OCI-LY1 (cell line): Measurements from ENCODE around the gene ZNF546.

Experiments used
- H2AFZ ChIP-seq: fragments of 200-600 bp; sonication (generic), shearing (Covaris generic); 2 replicates; pipeline ENCODE4 v1.6.0; 2014; ENCODE audit warnings: antibody characterized with exemption, mild to moderate bottlenecking, low read length
- H3F3A ChIP-seq: fragments of 200-600 bp; sonication (generic), shearing (Covaris generic); 2 replicates; pipeline ENCODE4 v1.6.0; 2014; ENCODE audit warnings: mild to moderate bottlenecking, antibody characterized with exemption, low read length, moderate library complexity; ENCODE audit not compliant: insufficient read depth
- H3K27ac ChIP-seq: fragments of 200-600 bp; sonication (generic); 2 replicates; pipeline ENCODE4 v1.5.1; 2014; ENCODE audit warnings: low read length, mixed run types, mild to moderate bottlenecking, low read depth; ENCODE audit not compliant: poor library complexity, severe bottlenecking
- H3K27me3 ChIP-seq: fragments of 200-600 bp; sonication (generic); 2 replicates; pipeline ENCODE4 v1.6.0; 2014; ENCODE audit warnings: antibody characterized with exemption, mild to moderate bottlenecking, low read length, moderate library complexity; ENCODE audit not compliant: insufficient read depth
- H3K36me3 ChIP-seq: fragments of 200-600 bp; sonication (generic); 2 replicates; pipeline ENCODE4 v1.6.1; 2014; ENCODE audit warnings: mild to moderate bottlenecking, antibody characterized with exemption, low read length, moderate library complexity, mixed read lengths; ENCODE audit not compliant: insufficient read depth
- H3K4me1 ChIP-seq: fragments of 200-600 bp; sonication (generic); 2 replicates; pipeline ENCODE4 v1.5.1; 2014; ENCODE audit warnings: mild to moderate bottlenecking, low read length, moderate library complexity; ENCODE audit not compliant: insufficient read depth, severe bottlenecking
- H3K4me2 ChIP-seq: fragments of 200-600 bp; sonication (generic), shearing (Covaris generic); 2 replicates; pipeline ENCODE4 v1.6.1; 2014; ENCODE audit warnings: low read length
- H3K4me3 ChIP-seq: fragments of 200-600 bp; sonication (generic); 2 replicates; pipeline ENCODE4 v1.5.1; 2014; ENCODE audit warnings: low read length, low read depth, mild to moderate bottlenecking, mixed read lengths; ENCODE audit not compliant: poor library complexity, severe bottlenecking
- H3K79me2 ChIP-seq: fragments of 200-600 bp; shearing (Covaris generic); 2 replicates; pipeline ENCODE4 v1.6.1; 2016; ENCODE audit warnings: mixed run types, low read length, mixed read lengths; ENCODE audit not compliant: insufficient read depth
- H3K9ac ChIP-seq: fragments of 200-600 bp; sonication (generic), shearing (Covaris generic); 2 replicates; pipeline ENCODE4 v1.6.1; 2014; ENCODE audit warnings: mild to moderate bottlenecking, low read length, mixed read lengths
- H3K9me2 ChIP-seq: fragments of 200-600 bp; sonication (generic), shearing (Covaris generic); 2 replicates; pipeline ENCODE4 v1.6.1; 2014; ENCODE audit warnings: low read depth, mild to moderate bottlenecking, low read length, mixed read lengths
- H3K9me3 ChIP-seq: fragments of 200-600 bp; shearing (Covaris generic); 2 replicates; pipeline ENCODE4 v1.6.1; 2014; ENCODE audit warnings: low read length, mixed read lengths
- H4K20me1 ChIP-seq: fragments of 200-600 bp; sonication (generic), shearing (Covaris generic); 2 replicates; pipeline ENCODE4 v1.6.0; 2016; ENCODE audit warnings: mild to moderate bottlenecking, low read length; ENCODE audit not compliant: insufficient read depth
- EZH2 ChIP-seq: fragments of 200-600 bp; sonication (generic), shearing (Covaris generic); IDR thresholded peaks from 2 replicates; pipeline ENCODE4 v1.8.0; 2017; ENCODE audit warnings: borderline replicate concordance, mixed run types, mild to moderate bottlenecking, antibody characterized with exemption, low read length, moderate library complexity, mixed read lengths
- TF ChIP-seq, protein P1 (sequence below): fragments of 200-600 bp; sonication (generic), shearing (Covaris generic); IDR thresholded peaks from 2 replicates; pipeline ENCODE4 v1.5.1; 2017; ENCODE audit warnings: mild to moderate bottlenecking, antibody characterized with exemption, low read length, moderate library complexity, mixed read lengths

ZNF546 gene

DNA sequence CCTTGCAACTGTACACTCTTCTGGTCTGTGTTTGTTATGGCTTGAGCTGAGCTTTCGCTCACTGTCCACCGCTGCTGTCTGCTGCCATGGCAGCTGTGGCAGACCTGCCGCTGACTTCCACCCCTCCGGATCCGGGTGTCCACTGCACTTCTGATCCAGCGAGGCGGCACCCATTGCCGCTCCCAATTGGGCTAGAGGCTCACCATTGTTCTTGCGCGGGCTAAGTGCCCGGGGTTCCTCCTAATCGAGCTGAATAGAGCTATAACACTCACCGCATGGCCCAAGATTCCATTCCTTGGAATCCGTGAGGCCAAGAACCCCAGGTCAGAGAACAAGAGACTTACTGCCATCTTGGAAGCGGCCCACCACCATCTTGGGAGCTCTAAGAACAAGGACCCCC is 28.1 kb upstream of the ZNF546 start:
- no peak overlapping the region for H3K4me3 ChIP-seq
- no peak for TF ChIP-seq EZH2
- TF ChIP-seq, protein P1, sequence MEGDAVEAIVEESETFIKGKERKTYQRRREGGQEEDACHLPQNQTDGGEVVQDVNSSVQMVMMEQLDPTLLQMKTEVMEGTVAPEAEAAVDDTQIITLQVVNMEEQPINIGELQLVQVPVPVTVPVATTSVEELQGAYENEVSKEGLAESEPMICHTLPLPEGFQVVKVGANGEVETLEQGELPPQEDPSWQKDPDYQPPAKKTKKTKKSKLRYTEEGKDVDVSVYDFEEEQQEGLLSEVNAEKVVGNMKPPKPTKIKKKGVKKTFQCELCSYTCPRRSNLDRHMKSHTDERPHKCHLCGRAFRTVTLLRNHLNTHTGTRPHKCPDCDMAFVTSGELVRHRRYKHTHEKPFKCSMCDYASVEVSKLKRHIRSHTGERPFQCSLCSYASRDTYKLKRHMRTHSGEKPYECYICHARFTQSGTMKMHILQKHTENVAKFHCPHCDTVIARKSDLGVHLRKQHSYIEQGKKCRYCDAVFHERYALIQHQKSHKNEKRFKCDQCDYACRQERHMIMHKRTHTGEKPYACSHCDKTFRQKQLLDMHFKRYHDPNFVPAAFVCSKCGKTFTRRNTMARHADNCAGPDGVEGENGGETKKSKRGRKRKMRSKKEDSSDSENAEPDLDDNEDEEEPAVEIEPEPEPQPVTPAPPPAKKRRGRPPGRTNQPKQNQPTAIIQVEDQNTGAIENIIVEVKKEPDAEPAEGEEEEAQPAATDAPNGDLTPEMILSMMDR = no peak
- H3K4me2 ChIP-seq = no peak overlapping the region
- peaks cover 13% of the 10 kb centered on the region for H3K79me2 ChIP-seq
- H4K20me1 ChIP-seq = no peaks in the 10 kb centered on the region
- peak overlapping the region; percentile 89 for H3K27ac ChIP-seq
- H3K4me1 ChIP-seq = peaks cover 50% of the 10 kb centered on the region
- no peaks in the 10 kb centered on the region for H3K9me3 ChIP-seq
- no peak overlapping the region for H2AFZ ChIP-seq
- no peaks in the 10 kb centered on the region for H3K9me2 ChIP-seq
- H3K9ac ChIP-seq = no peak overlapping the region; the same call in 1 of the 2 replicates
- H3K36me3 ChIP-seq = peaks cover 19% of the 10 kb centered on the region
- H3F3A ChIP-seq = no peaks in the 10 kb centered on the region
- H3K27me3 ChIP-seq = no peaks in the 10 kb centered on the region

DNA sequence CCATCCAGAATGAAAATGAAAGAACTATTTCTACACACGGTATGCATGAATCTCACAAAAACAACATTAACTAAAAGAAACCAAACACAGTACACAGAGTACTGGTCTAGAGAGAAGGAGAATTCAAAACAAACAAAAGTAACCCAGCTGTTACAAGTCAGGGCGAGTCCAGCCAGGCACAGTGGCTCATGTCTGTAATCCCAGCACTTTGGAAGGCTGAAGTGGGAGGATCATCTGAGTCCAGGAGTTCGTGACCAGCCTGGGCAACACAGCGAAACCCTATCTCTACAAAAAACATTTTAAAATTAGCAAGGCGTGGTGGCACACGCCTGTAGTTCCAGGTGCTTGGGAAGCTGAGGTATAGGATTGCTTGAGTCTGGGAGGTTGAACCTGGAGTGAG is 27.6 kb upstream of the ZNF546 start:
- Histone ChIP-seq H3K4me1 (peaks cover 48% of the 10 kb centered on the region), H2AFZ (no peak overlapping the region), H3K9me3 (no peaks in the 10 kb centered on the region), H3K4me3 (peak overlapping the region; percentile 70), H3K9ac (peak overlapping the region; percentile 84; the same call in 1 of the 2 replicates), H3F3A (no peaks in the 10 kb centered on the region), H3K79me2 (peaks cover 13% of the 10 kb centered on the region), H4K20me1 (no peaks in the 10 kb centered on the region), H3K4me2 (peak overlapping the region; percentile 87), H3K9me2 (no peaks in the 10 kb centered on the region), H3K27ac (peak overlapping the region; percentile 89), H3K27me3 (no peaks in the 10 kb centered on the region), H3K36me3 (peaks cover 23% of the 10 kb centered on the region)
- TF ChIP-seq EZH2 = no peak
- TF ChIP-seq, protein P1 = no peak

DNA sequence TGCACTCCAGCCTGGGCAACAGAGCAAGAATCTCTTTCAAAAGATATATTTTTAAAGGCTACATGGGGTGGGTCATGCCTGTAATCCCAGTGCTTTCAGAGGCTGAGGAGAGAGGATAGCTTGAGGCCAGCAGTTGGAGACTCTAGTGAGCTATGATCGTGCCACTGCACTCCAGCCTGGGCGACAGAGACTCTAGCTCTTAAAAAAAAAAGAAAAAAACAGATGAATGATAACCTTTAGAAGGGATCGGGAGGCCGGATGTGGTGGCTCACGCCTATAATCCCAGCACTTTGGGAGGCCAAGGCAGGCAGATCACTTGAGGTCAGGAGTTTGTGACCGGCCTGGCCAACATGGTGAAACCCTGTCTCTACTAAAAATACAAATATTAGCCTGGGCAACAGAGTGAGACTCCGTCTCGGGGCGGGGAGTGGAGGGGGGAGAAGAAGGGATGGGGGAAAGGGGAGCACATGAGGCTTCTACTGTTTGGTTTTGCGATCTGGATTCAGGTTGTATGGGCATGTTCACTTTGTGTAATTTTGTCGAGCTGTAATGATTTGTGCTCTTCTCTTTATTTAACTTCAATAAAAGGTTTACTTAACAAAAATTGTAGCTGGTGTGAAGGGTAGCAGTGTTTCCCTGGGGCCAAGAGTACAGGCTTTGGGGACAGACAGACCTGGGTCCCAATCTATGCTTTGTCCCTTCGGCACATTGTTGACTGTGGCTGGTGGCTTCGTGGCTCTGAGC is 27.0 kb upstream of the ZNF546 start:
- Histone ChIP-seq H3K4me3 (peak overlapping the region; percentile 70), H3K79me2 (peaks cover 13% of the 10 kb centered on the region), H3K27me3 (no peaks in the 10 kb centered on the region), H4K20me1 (no peaks in the 10 kb centered on the region), H3K9me3 (no peaks in the 10 kb centered on the region), H3K36me3 (peaks cover 29% of the 10 kb centered on the region), H3K9ac (peak overlapping the region; percentile 84), H3F3A (no peaks in the 10 kb centered on the region), H3K9me2 (no peaks in the 10 kb centered on the region), H3K4me1 (peaks cover 48% of the 10 kb centered on the region), H3K27ac (peak overlapping the region; percentile 89), H3K4me2 (peak overlapping the region; percentile 87), H2AFZ (no peak overlapping the region)
- TF ChIP-seq, protein P1 = no peak
- no peak for TF ChIP-seq EZH2
